GM12878 (cell line): Measurements from ENCODE around the gene FSTL4. TPM values are rescaled to one million over a fixed set of nuclear protein-coding genes. Genes with fewer than 3 reads are reported as not detected.

Experiments used
- CBX5 ChIP-seq: sonication (generic); IDR thresholded peaks from 2 replicates; pipeline ENCODE4 v1.6.1; 2016; ENCODE audit warnings: low read depth, moderate library complexity, mild to moderate bottlenecking, inconsistent platforms
- CEBPB ChIP-seq, 2 experiments: fragments of 150-350 bp in 1 of 2; IDR thresholded peaks; 2 replicates each; pipeline ENCODE4 v1.6.1; 2012 to 2014; ENCODE audit warnings: low read depth in 2 of 2, low read length in 2 of 2, borderline replicate concordance in 1 of 2, inconsistent platforms in 1 of 2
- EGR1 ChIP-seq, 2 experiments: IDR thresholded peaks; 1 replicate in 1 of 2; 2 replicates in 1 of 2; pipeline ENCODE4 v1.6.1; 2011 to 2012; ENCODE audit warnings: low read depth in 2 of 2, low read length in 2 of 2, borderline replicate concordance in 1 of 2, mild to moderate bottlenecking in 1 of 2, moderate library complexity in 1 of 2
- HDAC6 ChIP-seq: fragments of 200-600 bp; sonication (generic); IDR thresholded peaks from one replicate; pipeline ENCODE4 v1.8.0; 2017; ENCODE audit warnings: antibody characterized with exemption; ENCODE audit not compliant: unreplicated experiment
- IRF4 ChIP-seq: IDR thresholded peaks from 2 replicates; pipeline ENCODE4 v1.6.1; 2011; ENCODE audit warnings: low read depth, low read length
- MEF2B ChIP-seq: fragments of 450-650 bp; IDR thresholded peaks from 2 replicates; pipeline ENCODE4 v1.6.1; 2018; ENCODE audit warnings: mild to moderate bottlenecking, moderate library complexity; ENCODE audit not compliant: partially characterized antibody, poor library complexity, severe bottlenecking
- MXI1 ChIP-seq: fragments of 150-350 bp; IDR thresholded peaks from 2 replicates; pipeline ENCODE4 v1.6.1; 2011; ENCODE audit warnings: low read depth, mild to moderate bottlenecking, inconsistent platforms, low read length, improper control_type of control experiment
- NR2C2 ChIP-seq: IDR thresholded peaks from 2 replicates; pipeline ENCODE4 v1.6.1; 2011; ENCODE audit warnings: borderline replicate concordance, low read depth; ENCODE audit not compliant: control insufficient read depth, insufficient read length
- STAT1 ChIP-seq: fragments of 450-650 bp; conservative IDR thresholded peaks from 2 replicates; pipeline ENCODE4 v1.6.1; 2014; ENCODE audit warnings: antibody characterized with exemption, mild to moderate bottlenecking
- SUZ12 ChIP-seq: fragments of 200-600 bp; sonication (generic); IDR thresholded peaks from one replicate; pipeline ENCODE4 v1.6.1; 2018; ENCODE audit warnings: antibody characterized with exemption, mild to moderate bottlenecking; ENCODE audit not compliant: unreplicated experiment
- TCF3 ChIP-seq: IDR thresholded peaks from 2 replicates; pipeline ENCODE4 v1.6.1; 2012; ENCODE audit warnings: low read depth, mild to moderate bottlenecking, low read length, borderline replicate concordance; ENCODE audit not compliant: insufficient read depth
- polyA plus RNA-seq, 11 experiments: library from polyadenylated mRNA; depleted of rRNA in 4 of 11; unstranded in 6 of 11; stranded (reverse) in 5 of 11; fragments of >200 nt; fragmentation: Nextera tagmentation in 4 of 11; fragmentation: Illumina TruSeq in 1 of 11; extraction: Ambion mirVana in 4 of 11; extraction: Trizol in 1 of 11; gene quantifications; 1 replicate in 1 of 11; 2 replicates in 10 of 11; pipeline versions ENCODE4 v1.2.1 to v1.2.3, GENCODE V29; 2011 to 2016; ENCODE audit warnings: inconsistent platforms in 2 of 11, missing spikeins in 2 of 11, low read depth in 1 of 11
- total RNA-seq, 4 experiments: library from RNA; depleted of rRNA in 3 of 4; stranded (reverse); fragments of >200 nt in 3 of 4; fragmentation: Illumina TruSeq in 1 of 4; extraction: Trizol in 1 of 4; gene quantifications; 2 replicates each; pipeline versions ENCODE4 v1.2.1 to v1.2.3, GENCODE V29; 2013 to 2021
- TF ChIP-seq, protein P1 (sequence below): fragments of 450-650 bp; IDR thresholded peaks from 2 replicates; pipeline ENCODE4 v1.6.1; 2017; ENCODE audit warnings: low read depth, mild to moderate bottlenecking, moderate library complexity
- TF ChIP-seq, protein P2 (sequence below): fragments of 150-350 bp; IDR thresholded peaks from 2 replicates; pipeline ENCODE4 v1.6.1; 2014; ENCODE audit warnings: mild to moderate bottlenecking, low read depth, low read length
- TF ChIP-seq, protein P3 (sequence below): IDR thresholded peaks from 2 replicates; pipeline ENCODE4 v1.6.1; 2011; ENCODE audit warnings: mild to moderate bottlenecking, low read depth, low read length, moderate library complexity; ENCODE audit not compliant: insufficient replicate concordance

Gene FSTL4
- total and polyA plus RNA-seq, 10 of the 15 experiments (the other 5 are each of a cell fraction or from before 2014, with no cell fraction given) = 0.01 to 0.79 (median 0.21) TPM; not detected in 6

DNA sequence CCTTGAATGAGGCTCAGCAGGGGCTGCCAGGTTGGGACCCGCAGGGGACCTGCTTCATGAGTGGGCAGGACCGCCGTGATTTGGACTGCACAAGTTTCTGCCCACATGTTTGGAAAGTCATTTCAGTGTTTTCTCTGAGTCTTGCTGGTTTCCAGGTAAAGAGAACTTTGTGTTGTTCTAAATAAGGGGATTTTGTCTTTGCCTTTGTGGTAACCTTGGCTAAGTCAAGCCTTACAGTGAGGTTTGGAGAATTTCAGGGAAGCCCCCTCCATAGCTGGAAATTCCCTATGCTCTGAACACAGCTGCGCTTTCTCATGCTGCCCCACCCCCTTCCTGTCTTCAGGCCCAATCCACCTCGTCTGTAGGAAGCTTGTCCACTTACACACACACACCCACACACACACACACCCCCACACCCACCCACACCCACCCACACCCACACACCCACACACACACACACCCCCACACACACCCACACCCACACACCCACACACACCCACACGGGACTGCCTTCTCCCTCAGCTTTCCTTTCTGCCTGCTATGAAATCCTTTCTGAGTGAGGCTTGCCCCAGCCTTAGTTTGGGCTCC is 290.4 kb downstream of the FSTL4 start (continued):
- TF ChIP-seq SUZ12 (no peak), CEBPB (IDR thresholded peaks at IDR 0.05; ENCODE audit: borderline replicate concordance in 1 of 2, low read depth in 2 of 2, low read length in 2 of 2) (no peak), HDAC6 (no peak), MEF2B (peak; percentile 32), STAT1 (no peak), IRF4 (peak; percentile 61; the same call in 1 of the 2 replicates), MXI1 (peak; percentile 51; the same call in 1 of the 2 replicates), EGR1 (IDR thresholded peaks at IDR 0.05; ENCODE audit: borderline replicate concordance in 1 of 2, low read depth in 2 of 2, low read length in 2 of 2) (peak; percentile 85 to 100), TCF3 (peak; percentile 93), NR2C2 (no peak), CBX5 (peak; percentile 70; the same call in 1 of the 2 replicates)
- TF ChIP-seq, protein P1, sequence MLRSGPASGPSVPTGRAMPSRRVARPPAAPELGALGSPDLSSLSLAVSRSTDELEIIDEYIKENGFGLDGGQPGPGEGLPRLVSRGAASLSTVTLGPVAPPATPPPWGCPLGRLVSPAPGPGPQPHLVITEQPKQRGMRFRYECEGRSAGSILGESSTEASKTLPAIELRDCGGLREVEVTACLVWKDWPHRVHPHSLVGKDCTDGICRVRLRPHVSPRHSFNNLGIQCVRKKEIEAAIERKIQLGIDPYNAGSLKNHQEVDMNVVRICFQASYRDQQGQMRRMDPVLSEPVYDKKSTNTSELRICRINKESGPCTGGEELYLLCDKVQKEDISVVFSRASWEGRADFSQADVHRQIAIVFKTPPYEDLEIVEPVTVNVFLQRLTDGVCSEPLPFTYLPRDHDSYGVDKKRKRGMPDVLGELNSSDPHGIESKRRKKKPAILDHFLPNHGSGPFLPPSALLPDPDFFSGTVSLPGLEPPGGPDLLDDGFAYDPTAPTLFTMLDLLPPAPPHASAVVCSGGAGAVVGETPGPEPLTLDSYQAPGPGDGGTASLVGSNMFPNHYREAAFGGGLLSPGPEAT = peak; percentile 93
- TF ChIP-seq, protein P2, sequence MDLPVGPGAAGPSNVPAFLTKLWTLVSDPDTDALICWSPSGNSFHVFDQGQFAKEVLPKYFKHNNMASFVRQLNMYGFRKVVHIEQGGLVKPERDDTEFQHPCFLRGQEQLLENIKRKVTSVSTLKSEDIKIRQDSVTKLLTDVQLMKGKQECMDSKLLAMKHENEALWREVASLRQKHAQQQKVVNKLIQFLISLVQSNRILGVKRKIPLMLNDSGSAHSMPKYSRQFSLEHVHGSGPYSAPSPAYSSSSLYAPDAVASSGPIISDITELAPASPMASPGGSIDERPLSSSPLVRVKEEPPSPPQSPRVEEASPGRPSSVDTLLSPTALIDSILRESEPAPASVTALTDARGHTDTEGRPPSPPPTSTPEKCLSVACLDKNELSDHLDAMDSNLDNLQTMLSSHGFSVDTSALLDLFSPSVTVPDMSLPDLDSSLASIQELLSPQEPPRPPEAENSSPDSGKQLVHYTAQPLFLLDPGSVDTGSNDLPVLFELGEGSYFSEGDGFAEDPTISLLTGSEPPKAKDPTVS = no peak
- TF ChIP-seq, protein P3, sequence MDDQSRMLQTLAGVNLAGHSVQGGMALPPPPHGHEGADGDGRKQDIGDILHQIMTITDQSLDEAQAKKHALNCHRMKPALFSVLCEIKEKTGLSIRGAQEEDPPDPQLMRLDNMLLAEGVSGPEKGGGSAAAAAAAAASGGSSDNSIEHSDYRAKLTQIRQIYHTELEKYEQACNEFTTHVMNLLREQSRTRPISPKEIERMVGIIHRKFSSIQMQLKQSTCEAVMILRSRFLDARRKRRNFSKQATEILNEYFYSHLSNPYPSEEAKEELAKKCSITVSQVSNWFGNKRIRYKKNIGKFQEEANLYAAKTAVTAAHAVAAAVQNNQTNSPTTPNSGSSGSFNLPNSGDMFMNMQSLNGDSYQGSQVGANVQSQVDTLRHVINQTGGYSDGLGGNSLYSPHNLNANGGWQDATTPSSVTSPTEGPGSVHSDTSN = peak; percentile 67
